GM21529 (cell line): ENCODE measurements around the gene TRIM29.

ENCODE experiments used
- ATAC-seq: cut with Tn5 transposase; IDR thresholded peaks from one replicate; pipeline ENCODE4 v1.9.1; 2021; ENCODE audit not compliant: unreplicated experiment

Gene TRIM29

DNA sequence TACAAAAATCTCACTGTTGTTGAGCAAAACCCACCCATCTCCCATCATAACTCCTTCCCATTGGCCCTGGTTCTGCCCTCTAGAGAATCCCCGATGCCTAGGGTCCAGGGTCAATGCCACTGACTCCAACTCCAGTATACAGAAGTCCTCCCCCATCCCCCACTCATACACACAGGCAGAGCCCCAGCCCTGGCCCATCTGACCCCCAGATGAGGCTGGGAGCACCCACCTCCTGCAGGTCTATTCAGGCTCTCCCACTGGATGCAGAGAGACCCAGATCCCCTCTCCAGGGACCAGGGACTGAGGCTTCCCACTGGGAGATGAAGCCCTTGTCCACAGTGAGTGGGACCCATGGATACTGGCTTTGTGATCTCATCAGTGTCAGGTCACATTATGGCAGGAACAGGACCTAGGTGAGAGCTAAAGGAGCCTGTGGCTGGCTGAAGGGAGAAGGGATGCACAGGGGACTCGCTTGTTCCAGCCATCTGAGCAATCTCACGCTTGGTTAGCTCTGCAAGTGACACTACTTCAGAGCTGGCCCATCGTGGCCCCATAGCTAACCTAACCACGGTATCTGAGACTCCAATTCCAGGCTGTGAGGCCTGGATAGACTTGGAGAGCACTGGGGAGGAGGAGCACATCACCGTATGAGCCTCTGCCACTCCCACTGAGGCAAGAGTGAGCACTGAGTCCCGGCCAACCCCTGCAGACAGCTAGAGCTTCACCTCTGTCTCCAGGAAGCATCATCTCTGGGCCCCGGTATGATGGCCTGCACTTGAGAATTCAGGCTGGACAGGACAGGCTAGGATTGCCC lies 35.7 kb downstream of the TRIM29 start:
- ATAC-seq = no peak

DNA sequence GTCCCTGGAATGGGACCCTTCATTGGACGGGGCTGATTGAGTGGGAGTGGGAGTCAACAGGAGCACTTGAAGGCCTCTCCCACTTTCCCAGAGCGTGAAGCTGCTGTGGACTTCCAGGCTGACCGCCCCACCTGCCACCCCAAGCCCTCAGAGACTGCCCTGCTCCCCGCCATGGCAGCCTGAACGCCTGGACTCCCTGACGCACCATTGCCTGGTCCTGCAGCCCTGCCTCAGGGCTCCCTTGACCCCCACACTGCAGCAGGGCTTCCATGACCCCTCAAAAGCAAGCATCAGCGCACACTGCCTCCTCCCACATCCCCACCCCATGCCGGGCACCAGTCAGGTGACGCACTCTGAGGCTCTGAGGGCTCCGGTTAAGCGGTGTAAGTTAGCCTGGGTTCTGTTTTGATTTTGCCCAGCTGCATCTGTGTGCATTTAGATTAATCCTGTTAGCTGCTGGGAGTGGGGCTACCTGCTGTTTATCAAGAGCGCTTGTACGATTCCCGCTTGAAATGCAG lies 39.4 kb downstream of the TRIM29 start:
- no peak for ATAC-seq

DNA sequence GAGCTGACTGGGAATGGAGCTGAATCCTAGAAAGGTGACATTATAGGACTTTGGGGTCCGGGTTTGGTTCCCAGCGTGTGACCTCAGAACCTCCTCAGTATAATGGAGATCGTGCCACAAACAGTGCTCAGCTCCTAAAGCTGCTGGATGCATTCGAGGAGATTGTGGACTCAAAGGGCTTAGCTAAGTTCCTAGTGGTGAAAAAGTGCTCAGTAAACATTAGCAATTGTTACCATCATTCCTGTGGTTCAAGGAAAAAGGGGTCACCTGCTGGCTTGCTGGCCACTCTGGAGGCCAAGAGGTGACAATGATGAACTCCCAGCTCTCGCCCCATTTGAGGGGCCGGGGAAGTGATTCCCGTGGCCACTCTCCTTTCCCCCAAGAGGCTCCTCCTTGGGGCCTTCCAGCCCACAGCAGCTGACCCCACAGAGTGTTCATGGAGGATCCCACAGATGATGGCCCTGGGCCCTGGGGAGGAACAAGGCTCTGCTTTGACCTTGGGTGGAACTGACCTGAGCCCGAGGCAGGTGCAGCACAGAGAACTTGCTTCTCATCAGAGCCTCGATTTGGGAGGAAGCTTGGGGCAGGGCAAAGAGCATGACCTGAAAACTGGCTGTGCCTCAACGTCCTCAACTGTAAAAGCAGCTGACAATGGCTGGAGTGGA lies 40.1 kb downstream of the TRIM29 start:
- ATAC-seq = no peak

DNA sequence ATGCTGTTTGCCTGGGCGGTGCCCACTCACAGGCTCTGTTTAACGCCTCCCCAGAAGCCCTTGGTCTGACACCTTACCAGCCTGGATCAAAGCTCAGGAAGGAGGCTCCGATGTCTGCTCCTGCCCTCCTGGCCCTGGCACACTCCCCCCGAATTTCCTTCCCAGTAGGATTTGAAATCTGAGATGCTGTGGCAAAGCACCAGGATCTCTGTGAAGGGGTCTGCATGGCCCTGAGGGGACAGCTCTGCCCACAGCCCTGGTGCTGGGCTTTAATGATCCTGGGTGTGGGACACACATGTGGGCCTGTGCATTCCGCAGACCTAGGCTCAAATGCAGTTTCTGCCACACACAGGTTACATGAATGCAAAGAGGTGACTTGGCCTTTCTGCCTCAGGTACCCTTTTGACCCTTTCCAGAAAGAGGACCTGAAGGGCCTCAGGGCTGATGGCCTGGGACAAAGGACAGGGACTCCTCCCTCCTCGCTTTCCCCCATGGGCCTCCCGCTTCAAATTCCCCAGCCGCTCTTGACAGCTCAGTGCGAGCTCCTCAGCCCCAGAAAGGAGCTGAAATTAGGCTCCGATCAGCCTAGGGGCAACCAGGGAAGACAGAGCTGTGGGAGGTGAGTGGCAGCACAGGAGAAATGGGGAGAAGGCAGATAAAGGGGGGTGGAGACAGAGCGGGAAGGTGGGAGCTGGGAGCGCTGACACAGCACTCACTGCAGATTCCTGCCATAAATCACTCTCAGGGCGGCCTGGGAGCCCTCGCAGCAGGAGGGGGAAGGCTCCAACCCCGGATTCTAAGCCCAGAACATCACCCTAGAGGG lies 41.3 kb downstream of the TRIM29 start:
- ATAC-seq = no peak

DNA sequence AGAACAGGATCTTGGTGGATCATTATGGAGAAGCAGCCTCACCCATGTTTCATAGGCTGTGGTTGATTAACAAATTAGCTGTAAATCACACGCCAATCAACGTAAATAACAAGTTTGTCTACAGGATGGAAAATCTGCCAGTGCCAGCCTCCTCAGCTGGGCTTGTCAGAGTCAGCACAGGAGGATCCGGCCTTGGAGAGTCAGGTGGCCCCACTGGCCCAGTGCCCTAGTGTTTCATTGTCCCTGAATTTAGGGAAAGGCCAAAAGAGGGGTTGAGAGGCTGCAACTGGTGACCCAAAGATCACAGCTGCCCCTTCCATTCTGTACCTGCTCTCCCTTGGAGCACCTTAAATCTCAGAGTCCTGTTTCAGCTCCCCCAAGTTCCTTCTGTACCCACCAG lies 42.4 kb downstream of the TRIM29 start:
- no peak for ATAC-seq

DNA sequence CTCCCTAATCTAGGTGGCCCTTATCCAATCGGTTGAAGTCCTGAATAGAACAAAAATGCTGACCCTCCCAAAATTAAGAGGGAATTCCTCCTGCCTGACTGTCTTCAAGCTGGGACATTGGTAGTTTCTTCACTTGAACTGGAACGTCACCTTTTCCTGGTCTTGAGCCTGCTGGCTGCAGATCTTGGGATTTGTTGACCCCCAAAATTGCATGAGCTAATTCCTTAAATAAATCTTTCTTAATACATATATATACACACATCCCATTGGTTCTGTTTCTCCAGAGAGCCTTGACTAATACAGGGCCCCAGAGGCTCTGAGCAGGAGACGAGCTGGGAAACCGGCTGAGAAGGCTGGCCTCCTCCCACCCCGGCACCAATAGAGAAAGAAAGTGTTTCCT lies 46.2 kb downstream of the TRIM29 start:
- no peak for ATAC-seq

DNA sequence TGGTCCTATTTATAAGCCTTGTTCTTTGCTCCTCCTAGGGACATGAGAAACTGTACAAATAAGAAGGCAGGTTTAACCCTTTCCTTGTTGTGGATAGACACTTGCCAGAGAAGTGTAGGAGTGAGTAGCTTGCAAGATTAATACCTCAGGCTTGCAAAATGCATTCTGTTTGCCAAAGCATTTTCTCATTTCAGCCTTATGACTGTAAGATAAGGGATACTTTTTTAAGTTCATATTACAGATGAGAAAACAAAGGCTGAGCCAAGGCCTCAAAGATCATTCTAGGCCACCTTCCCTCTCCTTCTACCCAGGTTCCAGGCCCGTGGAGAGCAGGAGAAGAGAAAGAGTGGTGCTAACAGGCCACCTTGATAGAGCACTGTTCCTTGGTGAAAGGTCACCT lies 46.8 kb downstream of the TRIM29 start:
- no peak for ATAC-seq

DNA sequence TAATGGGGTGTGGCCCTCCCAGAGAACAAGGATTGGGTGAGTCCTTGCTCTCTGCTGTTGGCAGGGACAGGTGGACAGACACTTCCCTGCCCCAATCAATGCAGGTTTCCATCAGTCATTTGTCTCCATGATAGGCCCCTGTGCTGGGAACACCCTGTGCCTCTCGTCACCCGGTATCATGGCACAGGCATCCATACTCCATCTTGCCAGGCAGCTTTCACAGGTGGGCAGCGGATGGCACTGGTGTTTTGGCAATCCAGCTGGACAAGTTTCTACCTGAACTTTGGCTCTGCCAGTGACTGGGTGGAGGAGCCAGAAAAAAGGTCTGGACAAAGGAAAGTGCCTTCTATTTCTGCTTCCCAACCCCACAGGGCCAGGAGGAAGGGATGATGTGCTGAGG lies 47.5 kb downstream of the TRIM29 start:
- ATAC-seq = no peak

DNA sequence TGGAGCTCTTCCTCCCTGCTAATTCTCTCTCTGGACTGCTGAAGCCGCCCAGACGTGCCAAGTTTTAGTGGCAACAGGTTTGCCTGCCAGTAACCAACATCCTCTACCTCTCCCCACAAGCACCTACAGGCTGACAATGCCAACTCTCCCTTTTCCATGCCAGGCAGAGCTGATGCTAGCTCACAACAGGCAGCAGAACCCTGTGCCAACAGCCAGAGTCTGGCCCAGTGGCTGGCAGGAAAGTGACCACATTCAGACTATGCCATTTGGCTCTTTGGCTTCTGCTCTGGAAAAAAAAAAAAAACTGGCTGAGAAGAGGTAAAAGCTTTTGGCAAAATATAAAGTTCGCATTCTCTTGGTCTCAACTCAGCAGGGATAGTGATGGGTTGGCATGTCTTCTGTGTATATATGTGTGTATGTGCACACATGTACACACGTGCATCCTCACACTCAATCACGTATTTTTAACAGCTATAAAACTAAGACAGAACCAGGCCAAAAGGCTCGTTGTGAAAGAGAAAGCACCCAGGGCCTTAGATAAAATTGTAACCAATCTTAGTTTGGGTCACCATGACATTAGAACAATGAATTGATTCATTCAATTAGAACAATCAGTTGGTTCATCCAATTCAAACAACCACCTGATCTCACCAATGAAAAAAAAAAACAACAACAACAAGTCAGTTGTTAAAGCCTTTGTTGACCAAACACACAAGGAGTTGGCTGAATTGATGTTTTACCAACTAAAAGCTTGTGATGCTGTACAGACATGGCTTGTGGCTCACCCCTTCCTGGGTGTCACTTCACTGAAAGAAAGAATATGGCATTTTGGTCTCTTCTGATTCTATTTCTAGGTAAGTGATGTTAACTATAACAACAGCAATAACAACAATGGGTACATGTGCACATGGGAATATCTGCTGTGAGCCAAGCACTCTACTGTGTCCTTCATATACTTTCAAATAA lies 48.6 kb downstream of the TRIM29 start:
- no peak for ATAC-seq

DNA sequence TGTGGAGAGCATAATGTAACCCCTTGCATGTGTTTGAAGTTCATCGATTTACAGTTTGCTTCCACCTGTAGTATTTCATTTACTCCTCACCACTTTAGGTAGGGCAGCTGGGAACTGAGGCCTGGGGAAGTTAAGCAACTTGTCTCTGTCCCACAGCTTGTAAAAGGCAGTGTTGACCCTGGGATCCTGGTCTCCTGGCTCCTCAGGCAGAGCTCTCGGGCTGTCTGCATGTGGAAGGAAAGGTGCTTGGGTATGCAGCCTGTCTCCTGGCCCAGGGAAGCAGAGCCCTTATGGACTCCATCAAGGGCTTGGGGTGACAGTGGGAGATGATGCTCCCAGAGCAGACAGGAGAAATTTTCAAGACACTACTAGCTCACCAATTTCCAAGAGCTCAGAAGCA lies 49.9 kb downstream of the TRIM29 start:
- ATAC-seq = no peak

DNA sequence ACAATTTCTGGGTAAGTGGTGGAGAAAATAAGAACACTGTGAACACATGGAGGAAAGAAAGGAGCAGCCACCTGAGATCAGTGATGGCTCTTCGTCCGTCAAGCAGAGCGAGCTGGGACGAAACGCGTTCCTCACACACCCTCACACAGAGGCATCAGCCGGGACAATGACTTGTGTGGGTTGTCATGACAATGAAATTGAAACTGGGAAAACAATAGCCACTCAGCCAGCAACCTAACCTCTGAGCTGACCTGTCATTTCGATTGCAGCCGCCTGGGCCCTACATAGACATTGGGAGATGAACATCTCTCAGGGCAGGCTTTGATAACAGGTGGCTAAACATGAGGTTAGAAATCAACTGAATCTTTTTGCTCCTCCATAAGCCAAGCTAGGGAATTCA lies 51.3 kb downstream of the TRIM29 start:
- no peak for ATAC-seq

DNA sequence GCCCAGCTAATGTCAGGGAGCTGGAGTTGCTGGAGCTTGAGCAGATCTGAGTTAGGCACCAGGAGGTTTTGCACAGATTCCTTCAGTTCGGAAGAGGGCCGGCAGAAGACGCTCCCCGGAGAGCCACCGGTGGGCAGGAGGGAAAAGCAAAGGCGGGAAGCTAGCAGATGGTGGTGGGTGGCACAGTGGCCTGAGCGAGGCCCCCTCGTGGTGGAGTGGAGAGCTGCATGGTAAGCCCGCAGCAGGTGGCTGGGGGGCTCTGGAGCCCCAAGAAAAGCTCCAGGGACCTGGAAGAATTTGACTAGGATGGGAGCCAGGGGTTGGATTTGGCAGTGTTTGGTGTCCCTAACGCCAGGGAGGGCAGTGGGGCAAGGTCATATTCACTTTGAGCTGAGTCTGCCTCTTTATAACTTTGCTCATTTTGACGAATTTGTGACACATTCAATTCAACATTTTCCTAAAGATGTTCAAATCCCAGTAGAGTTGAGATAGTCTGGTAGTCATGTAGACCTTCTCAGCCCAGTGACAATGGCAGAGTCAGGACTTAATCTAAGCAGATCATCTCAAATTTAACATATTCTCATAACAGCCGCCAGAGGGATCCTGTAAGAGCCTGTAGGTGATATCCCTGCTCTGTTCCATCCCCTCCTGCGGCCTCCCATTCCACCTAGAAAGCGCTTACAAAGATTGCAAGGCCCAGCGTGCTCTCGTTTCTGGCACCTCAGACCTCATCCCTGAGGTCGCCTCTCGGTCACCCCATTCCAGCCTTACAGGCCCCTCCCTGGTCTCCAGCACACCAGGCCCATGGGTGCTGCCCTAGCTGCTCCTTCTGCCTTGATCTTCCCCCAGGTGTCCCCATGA lies 57.9 kb downstream of the TRIM29 start:
- no peak for ATAC-seq

DNA sequence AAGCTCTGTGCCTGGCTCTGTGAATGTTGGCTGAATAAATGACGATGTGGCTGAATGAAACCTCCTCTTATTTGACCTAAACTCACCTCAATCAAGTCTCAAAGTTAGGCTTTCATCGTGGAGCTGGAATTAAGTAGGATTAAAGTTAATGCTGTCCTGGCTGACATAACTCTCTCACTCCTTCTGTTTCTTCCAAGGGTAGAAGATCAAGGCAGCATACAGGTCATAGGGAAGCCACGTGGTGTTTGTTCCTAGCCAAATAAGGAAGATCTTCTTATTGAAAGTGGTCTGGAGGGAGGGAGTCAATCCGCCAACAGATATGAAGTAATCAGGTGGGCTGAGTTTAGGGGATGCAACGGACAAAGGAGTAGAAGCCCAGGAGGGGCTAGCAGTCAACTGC lies 59.5 kb downstream of the TRIM29 start:
- ATAC-seq = no peak

DNA sequence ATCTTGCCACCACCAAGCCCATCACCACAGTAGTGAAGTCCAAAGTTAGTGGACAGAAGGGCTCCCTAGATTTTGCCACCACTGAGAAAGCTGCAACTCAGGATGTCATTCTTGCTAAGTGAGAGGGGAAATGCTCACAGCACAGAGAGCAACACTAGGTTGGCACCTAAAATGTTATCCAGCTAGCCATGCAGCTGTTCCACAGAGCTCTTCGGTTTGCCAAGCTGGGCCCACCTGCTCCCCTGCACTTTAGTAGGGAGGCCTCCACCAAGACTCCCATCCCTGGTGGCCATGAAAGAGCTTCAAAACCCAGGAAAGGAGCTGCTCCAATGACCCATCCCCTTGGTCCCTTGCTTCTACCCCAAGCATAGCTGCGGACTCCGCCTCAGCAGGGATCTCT lies 63.8 kb downstream of the TRIM29 start:
- ATAC-seq = no peak

DNA sequence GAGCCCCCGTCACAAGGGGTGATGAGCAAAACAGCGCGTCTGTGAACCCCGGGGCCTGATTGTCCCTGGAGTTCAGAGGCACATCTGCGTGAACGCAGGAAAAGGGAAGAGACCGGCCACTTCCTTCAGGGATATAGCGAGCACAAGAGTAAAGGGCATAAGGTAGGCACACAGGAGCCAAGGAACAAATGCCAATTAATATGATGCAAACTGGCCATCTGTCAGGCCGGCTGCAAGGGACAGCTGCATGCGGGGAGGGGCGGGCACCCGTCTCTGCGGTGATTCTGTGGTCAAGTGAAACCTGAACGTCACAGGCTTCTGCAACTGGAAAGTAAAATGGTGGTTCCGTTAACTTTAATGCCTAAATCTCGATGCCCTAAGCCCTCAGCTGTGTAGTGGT lies 64.7 kb downstream of the TRIM29 start:
- no peak for ATAC-seq

DNA sequence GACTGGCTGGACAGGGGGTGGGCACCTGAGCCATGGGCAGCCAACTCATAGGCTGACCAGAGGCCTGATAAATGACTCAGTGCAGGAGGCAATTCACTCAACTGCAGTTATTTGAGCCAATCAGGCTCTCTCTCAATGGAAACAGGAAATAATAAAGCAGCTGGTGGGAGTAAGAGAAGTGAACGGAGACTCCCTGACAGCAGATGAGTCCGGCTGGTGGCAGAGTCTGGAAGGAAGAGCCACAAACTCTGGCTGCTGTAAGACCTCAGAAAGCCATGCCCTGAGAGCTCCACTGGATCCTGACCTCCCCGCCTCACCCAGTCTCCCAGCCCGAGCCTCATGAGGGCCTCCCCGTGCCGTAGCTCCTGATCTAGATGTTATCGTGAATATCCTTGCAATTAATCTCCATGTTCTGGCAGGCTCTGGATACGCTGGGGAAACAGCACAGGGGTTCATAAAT lies 69.8 kb downstream of the TRIM29 start:
- ATAC-seq = no peak

DNA sequence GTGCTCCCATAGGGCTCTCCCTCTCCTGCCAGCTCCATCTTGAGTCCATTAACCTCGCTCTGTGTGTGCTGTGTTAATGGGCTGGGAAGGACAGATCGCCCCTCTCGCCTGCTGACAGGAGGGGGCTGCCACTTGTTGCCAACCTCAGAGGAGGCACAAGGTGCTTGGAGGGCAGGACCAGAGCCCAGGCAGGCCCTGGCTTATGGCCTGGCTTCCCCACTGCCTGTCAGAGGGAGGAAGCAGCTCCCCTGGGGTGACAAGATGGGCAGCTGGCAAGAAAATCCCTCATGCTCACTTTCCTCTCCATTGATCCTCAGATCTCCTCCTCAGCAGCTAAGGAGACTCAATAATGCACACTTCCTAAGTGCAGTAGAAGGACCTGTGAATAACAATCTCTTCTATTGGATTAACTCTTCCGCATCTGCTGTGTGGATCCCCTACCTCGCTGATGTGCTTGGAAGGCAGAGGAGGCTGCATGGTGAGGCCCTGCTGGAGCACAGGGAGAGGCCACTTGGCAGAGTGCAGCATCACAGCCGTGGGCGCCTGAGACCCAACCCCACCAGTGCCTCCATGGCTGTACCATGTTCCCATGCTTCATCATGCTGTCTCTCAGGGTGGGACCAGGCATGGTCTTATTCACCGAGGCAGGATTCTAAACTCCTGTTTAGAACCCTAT lies 70.3 kb downstream of the TRIM29 start:
- no peak for ATAC-seq

DNA sequence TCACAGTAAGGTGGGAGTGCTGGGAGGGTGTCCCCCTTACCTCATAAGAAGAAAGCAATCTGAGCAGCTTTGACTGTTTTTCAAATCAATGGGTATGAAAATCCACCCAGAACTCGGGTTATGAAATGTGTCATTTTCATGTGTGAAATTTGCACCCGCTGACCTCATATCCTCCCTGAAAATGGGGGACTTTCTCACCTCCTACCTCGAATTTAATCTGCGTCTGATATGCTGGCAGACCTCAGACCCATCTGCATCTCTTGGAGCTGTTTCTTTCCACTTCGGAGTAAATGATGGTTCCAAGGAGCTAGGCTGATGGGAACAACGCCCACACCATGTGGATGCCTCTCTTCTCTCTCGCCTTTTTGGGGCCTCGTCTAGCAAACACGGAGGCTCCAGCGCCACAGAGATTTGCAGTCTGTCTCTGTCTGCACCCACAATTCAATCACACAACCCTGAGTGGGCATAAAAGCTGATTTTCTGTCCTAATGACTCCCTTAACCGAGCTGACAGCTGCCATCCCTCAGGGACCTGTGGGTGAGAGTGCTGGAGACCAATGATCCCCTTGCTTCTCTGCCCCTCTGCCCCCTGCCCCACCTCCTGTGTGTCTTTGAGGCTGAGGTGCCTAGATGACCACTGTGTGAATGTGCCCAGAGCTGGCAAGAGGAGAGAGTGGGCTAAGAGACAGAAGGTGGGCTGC lies 71.0 kb downstream of the TRIM29 start:
- ATAC-seq = no peak
